LHCN-M2 (cell line): ENCODE data around the gene CCL26. TPM values are rescaled to one million over a fixed set of nuclear protein-coding genes. Genes with fewer than 3 reads are reported as not detected.

Experiments
- total RNA-seq: library from RNA; depleted of rRNA; stranded (reverse); fragments of >200 nt; gene quantifications from 2 replicates; pipeline ENCODE4 v1.2.3, GENCODE V29; 2014; rRNA removed

Gene CCL26
- total RNA-seq, 1 experiment from 2014 or later = not detected

Other genes starting within 250 kb of the CCL26 start
- gene HIP1, start 33.3 kb downstream of the CCL26 start, total RNA-seq = 21.0 and 22.4 TPM in 2 replicates
- not detected in 2 replicates for gene CCL24, start 41.6 kb upstream of the CCL26 start, total RNA-seq
- 90.6 and 91.0 TPM in 2 replicates for gene RHBDD2, start 106.8 kb upstream of the CCL26 start, total RNA-seq
- gene POR, start 142.9 kb upstream of the CCL26 start, total RNA-seq = 97.7 and 122 TPM in 2 replicates
- 31.7 and 32.9 TPM in 2 replicates for gene TMEM120A, start 222.4 kb upstream of the CCL26 start, total RNA-seq